CD14-positive monocyte (primary cell): ENCODE measurements around the gene GLI3. TPM values are rescaled to one million over a fixed set of nuclear protein-coding genes. Genes with fewer than 3 reads are reported as not detected.

Experiments used
- DNase-seq, 3 donors: peaks; one replicate each; pipeline ENCODE4 v3.0.0-alpha.2; 2011 to 2022
- H2AFZ ChIP-seq: 2 replicates; pipeline ENCODE4 v1.6.0; 2012; ENCODE audit warnings: mild to moderate bottlenecking, low read depth, low read length, inconsistent platforms; ENCODE audit not compliant: insufficient read depth, poor library complexity, severe bottlenecking
- H3K27ac ChIP-seq, 2 donors: 1 replicate in 1 of 2; 2 replicates in 1 of 2; pipeline ENCODE4 v1.5.1; 2012 to 2013; ENCODE audit warnings: low read length in 2 of 2, control low read depth in 1 of 2, inconsistent platforms in 1 of 2, low read depth in 1 of 2, mild to moderate bottlenecking in 1 of 2
- H3K27me3 ChIP-seq, 2 donors: one replicate each; pipeline versions ENCODE4 v1.6.0 to v1.6.1; 2011 to 2013; ENCODE audit warnings: low read length in 2 of 2; ENCODE audit not compliant: control insufficient read depth in 2 of 2, insufficient read depth in 2 of 2
- H3K36me3 ChIP-seq, 2 donors: replicated peaks in 1 of 2; 1 replicate in 1 of 2; 2 replicates in 1 of 2; pipeline versions ENCODE4 v1.5.1 to v1.6.1; 2012 to 2013; ENCODE audit warnings: low read length in 2 of 2, control low read depth in 1 of 2, inconsistent platforms in 1 of 2, mild to moderate bottlenecking in 1 of 2; ENCODE audit not compliant: insufficient read depth in 2 of 2, control insufficient read depth in 1 of 2
- H3K4me1 ChIP-seq, 2 donors: 1 replicate in 1 of 2; 2 replicates in 1 of 2; pipeline versions ENCODE4 v1.5.1 to v1.6.1; 2012 to 2013; ENCODE audit warnings: low read length in 2 of 2, control low read depth in 1 of 2, inconsistent platforms in 1 of 2, mild to moderate bottlenecking in 1 of 2, moderate library complexity in 1 of 2; ENCODE audit not compliant: insufficient read depth in 2 of 2, control insufficient read depth in 1 of 2
- H3K4me2 ChIP-seq: replicated peaks from 2 replicates; pipeline ENCODE3; 2012; ENCODE audit warnings: low read length, moderate library complexity, mild to moderate bottlenecking; ENCODE audit not compliant: poor library complexity, severe bottlenecking; ENCODE audit errors: extremely low read depth
- H3K4me3 ChIP-seq, 3 experiments: fragments of 200-600 bp in 1 of 3; sonication (generic) in 1 of 3; replicated peaks in 1 of 3; 1 replicate in 2 of 3; 2 replicates in 1 of 3; pipeline ENCODE4 v1.5.1; 2011 to 2013; ENCODE audit warnings: low read length in 3 of 3, mild to moderate bottlenecking in 3 of 3, control low read depth in 2 of 3, low read depth in 2 of 3, inconsistent platforms in 1 of 3, moderate library complexity in 1 of 3
- H3K79me2 ChIP-seq: 2 replicates; pipeline ENCODE4 v1.6.0; 2012; ENCODE audit warnings: mild to moderate bottlenecking, control low read depth, inconsistent platforms, low read length, moderate library complexity; ENCODE audit not compliant: insufficient read depth
- H3K9ac ChIP-seq: 2 replicates; pipeline ENCODE4 v1.6.0; 2017; ENCODE audit warnings: low read length, mild to moderate bottlenecking; ENCODE audit not compliant: insufficient read depth, poor library complexity, severe bottlenecking
- H3K9me3 ChIP-seq, 2 donors: replicated peaks in 1 of 2; 1 replicate in 1 of 2; 2 replicates in 1 of 2; pipeline versions ENCODE4 v1.5.1 to v1.6.1; 2012 to 2013; ENCODE audit warnings: low read length in 2 of 2, control low read depth in 1 of 2; ENCODE audit not compliant: control insufficient read depth in 1 of 2, insufficient read depth in 1 of 2
- H4K20me1 ChIP-seq: 2 replicates; pipeline ENCODE4 v1.6.0; 2012; ENCODE audit warnings: mild to moderate bottlenecking, low read length, control low read depth, moderate library complexity; ENCODE audit not compliant: insufficient read depth
- H3K27ac Mint-ChIP-seq, 7 donors: one replicate each; pipeline ENCODE4 v1.8.0; 2020; ENCODE audit warnings: mild to moderate bottlenecking in 7 of 7, mixed read lengths in 7 of 7, moderate library complexity in 6 of 7, inconsistent platforms in 2 of 7
- H3K27me3 Mint-ChIP-seq, 3 donors: one replicate each; pipeline ENCODE4 v1.8.0; 2021 to 2022; ENCODE audit warnings: low read depth in 3 of 3, mild to moderate bottlenecking in 3 of 3, mixed read lengths in 3 of 3, moderate library complexity in 3 of 3, inconsistent platforms in 1 of 3
- H3K36me3 Mint-ChIP-seq, 2 donors: one replicate each; pipeline ENCODE4 v1.8.0; 2020; ENCODE audit warnings: mixed read lengths in 2 of 2, inconsistent platforms in 1 of 2, mild to moderate bottlenecking in 1 of 2
- H3K4me1 Mint-ChIP-seq: one replicate; pipeline ENCODE4 v1.8.0; 2020; ENCODE audit warnings: mild to moderate bottlenecking, mixed read lengths
- H3K4me3 Mint-ChIP-seq, 2 donors: one replicate each; pipeline ENCODE4 v1.8.0; 2020; ENCODE audit warnings: mild to moderate bottlenecking in 2 of 2, mixed read lengths in 2 of 2, moderate library complexity in 1 of 2
- H3K9me3 Mint-ChIP-seq, 7 donors: one replicate each; pipeline ENCODE4 v1.8.0; 2020 to 2022; ENCODE audit warnings: mixed read lengths in 7 of 7, mild to moderate bottlenecking in 6 of 7, moderate library complexity in 6 of 7, inconsistent platforms in 2 of 7
- CTCF ChIP-seq: fragments of 200-600 bp; IDR thresholded peaks from one replicate; pipeline ENCODE4 v1.8.0; 2022; ENCODE audit warnings: antibody characterized with exemption, mild to moderate bottlenecking
- WGBS: methylation state at CpG from one replicate; pipeline ENCODE4 v1.1.5; 2013; ENCODE audit warnings: missing lambda C conversion rate; ENCODE audit not compliant: insufficient coverage; 5-methylcytosine and 5-hydroxymethylcytosine counted together
- intact Hi-C, 2 donors: fragments of 100-400 bp; cut with micrococcal nuclease; formaldehyde crosslinking; loops; one replicate each; pipeline versions ENCODE4 v1.15.0 to v1.15.1; 2023
- polyA plus RNA-seq, 3 donors: library from polyadenylated mRNA; depleted of rRNA in 1 of 3; unstranded in 2 of 3; stranded (reverse) in 1 of 3; fragments of 300-500 nt in 2 of 3; fragments of >200 nt in 1 of 3; fragmentation: Illumina TruSeq in 2 of 3; gene quantifications; 1 replicate in 2 of 3; 2 replicates in 1 of 3; pipeline ENCODE4 v1.2.3, GENCODE V29; 2012 to 2021

Gene GLI3
- polyA plus RNA-seq, 3 donors = not detected

GRCh38 chr7:42180806-42181205, 56.2 kb downstream of the GLI3 start:
- Mint-ChIP-seq H3K4me3 (no peak overlapping the region), H3K27ac (no peak overlapping the region), H3K9me3 (peaks cover 0 to 19% (median 2%) of the 10 kb centered on the region in 7 donors), H3K4me1 (no peaks in the 10 kb centered on the region), H3K27me3 (peaks cover 0 to 4% (median 1%) of the 10 kb centered on the region in 3 donors), H3K36me3 (no peaks in the 10 kb centered on the region)
- Histone ChIP-seq H3K27ac (no peak overlapping the region), H3K36me3 (no peaks in the 10 kb centered on the region), H3K79me2 (no peaks in the 10 kb centered on the region), H2AFZ (no peak overlapping the region), H3K4me3 (no peak overlapping the region), H4K20me1 (no peaks in the 10 kb centered on the region), H3K4me1 (no peaks in the 10 kb centered on the region), H3K4me2 (no peak overlapping the region), H3K27me3 (no peaks in the 10 kb centered on the region), H3K9ac (no peak overlapping the region), H3K9me3 (no peaks in the 10 kb centered on the region)
- WGBS = 80% methylated on average over 1 of the region's 2 CpGs
- DNase-seq = no peak
- intact Hi-C loops = no loop called here
- no peak for TF ChIP-seq CTCF

- intact Hi-C loops = no loop called here
- Histone ChIP-seq H3K9me3 (no peaks in the 10 kb centered on the region), H3K9ac (no peak overlapping the region), H3K79me2 (no peaks in the 10 kb centered on the region), H3K27ac (no peak overlapping the region), H3K4me2 (no peak overlapping the region), H3K27me3 (no peaks in the 10 kb centered on the region), H4K20me1 (no peaks in the 10 kb centered on the region), H3K4me1 (no peaks in the 10 kb centered on the region), H3K4me3 (no peak overlapping the region), H2AFZ (no peak overlapping the region), H3K36me3 (no peaks in the 10 kb centered on the region)
- Mint-ChIP-seq H3K27ac (no peak overlapping the region), H3K4me1 (no peaks in the 10 kb centered on the region), H3K4me3 (no peak overlapping the region), H3K27me3 (peaks cover 1 to 6% (median 2%) of the 10 kb centered on the region in 3 donors), H3K9me3 (peaks cover 0 to 14% (median 1%) of the 10 kb centered on the region in 7 donors), H3K36me3 (no peaks in the 10 kb centered on the region)
- DNase-seq = no peak
- WGBS = no CpG with 5 or more reads among the region's 3 CpGs
- TF ChIP-seq CTCF = no peak
Observed at GRCh38 chr7:42176724-42177101, 60.3 kb downstream of the GLI3 start.
